ENCODE measurements around the gene COL16A1.

DNA sequence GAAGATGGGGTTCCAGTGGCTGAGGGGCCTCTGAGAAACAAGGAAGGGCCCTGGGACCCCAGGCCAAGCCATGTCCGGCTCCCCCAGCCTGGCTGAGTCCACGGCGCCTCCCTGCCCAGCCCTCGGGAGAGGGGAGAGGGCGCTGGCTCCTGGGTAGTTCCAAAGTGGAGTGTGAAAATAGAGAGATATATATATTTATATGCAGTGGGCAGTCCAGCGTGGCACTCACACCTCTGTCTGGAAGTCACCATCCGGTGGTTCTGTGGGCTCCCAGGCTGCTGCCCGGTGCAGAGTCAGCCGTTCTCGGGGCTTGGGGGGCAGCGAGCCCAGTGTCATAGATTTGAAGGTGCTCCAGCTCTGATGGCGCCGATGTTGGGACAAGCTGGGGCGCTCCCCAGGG lies 23.4 kb upstream of the COL16A1 start:
- TF ChIP-seq CTCF (IDR thresholded peaks at IDR 0.05) (no peak), GABPA (IDR thresholded peaks at IDR 0.05; ENCODE audit: low read depth) (no peak), RCOR1 (IDR thresholded peaks at IDR 0.05; ENCODE audit: low read length) (no peak), YY1 (IDR thresholded peaks at IDR 0.05; ENCODE audit: low read depth) (no peak), POLR2AphosphoS5 (IDR thresholded peaks at IDR 0.05; ENCODE audit: low read depth, low read length) (no peak), MEF2A (IDR thresholded peaks at IDR 0.05; ENCODE audit: borderline replicate concordance, low read depth) (no peak), MXI1 (IDR thresholded peaks at IDR 0.05; ENCODE audit: low read depth, low read length) (no peak), EP300 (IDR thresholded peaks at IDR 0.05; ENCODE audit: borderline replicate concordance in 1 of 2, low read depth in 1 of 2, low read length in 1 of 2) (no peak)
- TF ChIP-seq, protein P1, sequence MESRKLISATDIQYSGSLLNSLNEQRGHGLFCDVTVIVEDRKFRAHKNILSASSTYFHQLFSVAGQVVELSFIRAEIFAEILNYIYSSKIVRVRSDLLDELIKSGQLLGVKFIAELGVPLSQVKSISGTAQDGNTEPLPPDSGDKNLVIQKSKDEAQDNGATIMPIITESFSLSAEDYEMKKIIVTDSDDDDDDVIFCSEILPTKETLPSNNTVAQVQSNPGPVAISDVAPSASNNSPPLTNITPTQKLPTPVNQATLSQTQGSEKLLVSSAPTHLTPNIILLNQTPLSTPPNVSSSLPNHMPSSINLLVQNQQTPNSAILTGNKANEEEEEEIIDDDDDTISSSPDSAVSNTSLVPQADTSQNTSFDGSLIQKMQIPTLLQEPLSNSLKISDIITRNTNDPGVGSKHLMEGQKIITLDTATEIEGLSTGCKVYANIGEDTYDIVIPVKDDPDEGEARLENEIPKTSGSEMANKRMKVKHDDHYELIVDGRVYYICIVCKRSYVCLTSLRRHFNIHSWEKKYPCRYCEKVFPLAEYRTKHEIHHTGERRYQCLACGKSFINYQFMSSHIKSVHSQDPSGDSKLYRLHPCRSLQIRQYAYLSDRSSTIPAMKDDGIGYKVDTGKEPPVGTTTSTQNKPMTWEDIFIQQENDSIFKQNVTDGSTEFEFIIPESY (IDR thresholded peaks at IDR 0.05; ENCODE audit: borderline replicate concordance, low read depth), result no peak

Data from SK-N-SH (cell line).